GM21526 (cell line): ENCODE results near the gene KIDINS220.
A peak's percentile ranks its signal among the peaks of the same experiment; 100 is the strongest.

Experiments used
- ATAC-seq: cut with Tn5 transposase; IDR thresholded peaks from one replicate; pipeline ENCODE4 v1.9.1; 2021; ENCODE audit warnings: moderate library complexity; ENCODE audit not compliant: unreplicated experiment, low FRiP score

KIDINS220 gene

GRCh38 chr2:8836971-8837794, at the start of gene KIDINS220:
TSS of gene KIDINS220 (minus strand) at chr2:8837613. CDS start at chr2:8827093, 10,520 bp downstream.
- ATAC-seq, result peak; percentile 90

GRCh38 chr2:8886876-8887275, 49.5 kb upstream of the KIDINS220 start:
- ATAC-seq, result no peak

- no peak for ATAC-seq
These were observed 48.7 kb upstream of the KIDINS220 start for GRCh38 chr2:8886202-8886518.

GRCh38 chr2:8885449-8886201, 48.2 kb upstream of the KIDINS220 start:
- ATAC-seq, result no peak

GRCh38 chr2:8884812-8885211, 47.4 kb upstream of the KIDINS220 start:
- no peak for ATAC-seq

GRCh38 chr2:8882094-8882493, 44.7 kb upstream of the KIDINS220 start:
- ATAC-seq, result no peak

- ATAC-seq, result no peak
These were observed 40.5 kb upstream of the KIDINS220 start for GRCh38 chr2:8877894-8878293.

GRCh38 chr2:8877332-8877731, 39.9 kb upstream of the KIDINS220 start:
- ATAC-seq, result no peak

GRCh38 chr2:8876628-8877027, 39.2 kb upstream of the KIDINS220 start:
- ATAC-seq, result no peak

- no peak for ATAC-seq
These were observed 35.5 kb upstream of the KIDINS220 start for GRCh38 chr2:8872821-8873432.

GRCh38 chr2:8870441-8870840, 33.0 kb upstream of the KIDINS220 start:
- ATAC-seq, result no peak

GRCh38 chr2:8867363-8867762, 29.9 kb upstream of the KIDINS220 start:
- no peak for ATAC-seq

- ATAC-seq, result no peak
These were observed 26.0 kb upstream of the KIDINS220 start for GRCh38 chr2:8863331-8863953.

- ATAC-seq, result no peak
These were observed 24.8 kb upstream of the KIDINS220 start for GRCh38 chr2:8862230-8862629.

GRCh38 chr2:8861797-8862196, 24.4 kb upstream of the KIDINS220 start:
- no peak for ATAC-seq

- no peak for ATAC-seq
These were observed 22.8 kb upstream of the KIDINS220 start for GRCh38 chr2:8860239-8860638.

- ATAC-seq, result no peak
These were observed 21.5 kb upstream of the KIDINS220 start for GRCh38 chr2:8858910-8859309.

GRCh38 chr2:8858264-8858663, 20.9 kb upstream of the KIDINS220 start:
- no peak for ATAC-seq

- ATAC-seq, result no peak
These were observed 20.3 kb upstream of the KIDINS220 start for GRCh38 chr2:8857709-8858108.

GRCh38 chr2:8856176-8856575, 18.8 kb upstream of the KIDINS220 start:
- no peak for ATAC-seq

GRCh38 chr2:8855010-8855409, 17.6 kb upstream of the KIDINS220 start:
- no peak for ATAC-seq
